Endometrium (tissue), 2 donors: ENCODE data around the gene BTBD9.

Experiments
- FAIRE-seq: peaks from 2 replicates; lab custom pipeline; 2012; peaks lifted over from hg19 to GRCh38; lab: Jason Lieb, UNC
- donor health status: control.
- donor health status: control.

The BTBD9 gene

DNA sequence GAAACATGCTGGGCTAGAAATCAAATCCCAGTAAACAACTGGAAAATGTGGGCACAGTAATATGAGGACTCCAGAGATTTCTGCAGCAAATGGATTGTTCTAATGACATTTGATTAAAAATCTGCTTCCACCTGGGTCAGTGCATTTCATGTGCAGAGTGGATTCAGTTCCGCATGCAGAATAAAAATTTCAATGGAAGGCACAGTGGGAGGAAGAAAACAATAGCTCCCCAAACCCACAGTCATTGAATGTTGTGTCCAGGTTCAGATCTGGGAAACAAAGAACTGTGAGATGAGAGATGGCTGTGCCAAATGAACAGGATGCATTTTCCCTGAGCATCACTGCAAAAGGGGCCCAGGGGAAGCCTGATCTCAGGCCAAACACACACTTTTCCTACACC lies 403.1 kb downstream of the BTBD9 start:
- no peak for FAIRE-seq

DNA sequence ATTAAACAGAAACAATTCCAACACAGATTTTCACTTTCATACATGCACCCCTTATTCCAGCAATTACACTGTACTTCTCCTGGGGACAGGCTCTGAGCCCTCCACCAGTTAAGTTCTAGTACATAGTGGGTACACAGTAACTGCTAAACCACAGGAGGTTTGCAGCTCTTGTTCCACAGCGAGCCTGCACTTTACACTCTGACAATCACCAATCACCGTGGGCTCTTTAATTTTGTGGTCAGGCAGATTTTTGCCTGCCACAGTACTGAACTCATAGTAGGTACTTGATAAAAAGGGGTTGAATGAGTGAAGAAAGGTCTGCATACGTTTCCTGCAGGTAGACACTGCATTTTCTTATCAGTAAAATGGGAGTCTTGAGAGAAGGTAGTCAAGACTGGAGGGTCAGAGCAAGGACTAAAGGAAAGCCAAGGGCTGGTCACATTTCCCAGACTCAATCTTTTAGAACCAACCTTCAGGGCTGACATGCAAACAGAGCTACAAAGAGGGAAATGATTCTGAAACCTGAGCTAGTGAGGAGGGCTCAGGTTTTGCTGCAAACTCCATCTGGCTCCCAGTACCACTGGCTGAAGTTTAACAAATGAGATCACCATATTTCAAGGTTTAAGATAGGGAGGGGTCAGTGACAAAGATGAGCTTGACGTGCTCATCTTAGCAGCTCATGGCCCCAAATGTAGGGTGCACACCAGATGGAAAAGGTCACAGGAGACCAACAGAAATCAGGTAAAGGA lies 404.6 kb downstream of the BTBD9 start:
- no peak for FAIRE-seq

DNA sequence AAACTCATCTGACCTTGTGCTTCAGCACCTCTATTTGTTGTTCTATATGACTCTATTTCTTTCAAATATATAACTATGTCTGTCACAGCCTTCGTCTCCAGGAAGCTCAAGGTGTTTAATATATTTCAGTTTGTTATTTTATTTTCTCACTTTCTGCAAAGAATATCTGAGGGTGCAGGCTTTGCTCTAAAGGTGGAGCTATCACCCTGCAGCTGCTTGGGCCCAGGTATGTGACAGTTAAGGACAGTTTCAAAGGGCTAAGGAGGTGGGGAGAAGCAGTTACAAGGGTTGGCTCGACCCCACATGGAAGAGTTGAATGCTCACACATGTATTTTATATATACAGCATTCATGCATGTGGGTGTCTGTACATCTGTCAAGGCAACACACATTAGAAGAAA lies 405.6 kb downstream of the BTBD9 start:
- FAIRE-seq = no peak

DNA sequence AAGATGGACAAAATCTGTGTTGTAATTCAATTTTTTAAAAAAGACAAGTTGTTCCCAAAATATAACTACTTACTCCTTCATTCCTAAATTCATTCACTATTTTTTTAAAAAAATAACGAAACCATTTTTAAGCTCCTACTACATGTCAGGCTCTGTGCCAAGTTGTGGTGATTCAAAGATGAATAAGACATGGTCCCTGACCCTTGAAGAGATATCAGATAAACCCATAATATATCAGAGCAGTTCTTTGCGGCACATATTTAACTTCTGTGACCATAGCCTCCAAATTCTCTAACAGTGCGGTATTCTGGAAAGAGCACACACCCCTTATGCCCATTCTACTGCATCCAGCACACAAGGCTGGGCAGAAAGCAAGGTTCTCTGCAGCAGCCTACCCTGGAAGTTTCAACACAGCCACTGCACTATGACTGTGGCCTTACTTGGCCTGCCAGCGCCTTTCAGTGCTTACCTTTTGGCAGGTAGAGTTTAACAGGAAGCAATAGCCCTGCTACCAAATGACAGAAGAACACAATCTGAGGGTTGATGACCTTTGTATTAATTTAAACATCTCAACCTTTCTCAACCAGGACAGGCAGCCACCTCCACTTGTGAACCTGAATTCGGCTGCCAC lies 406.5 kb downstream of the BTBD9 start:
- no peak for FAIRE-seq

DNA sequence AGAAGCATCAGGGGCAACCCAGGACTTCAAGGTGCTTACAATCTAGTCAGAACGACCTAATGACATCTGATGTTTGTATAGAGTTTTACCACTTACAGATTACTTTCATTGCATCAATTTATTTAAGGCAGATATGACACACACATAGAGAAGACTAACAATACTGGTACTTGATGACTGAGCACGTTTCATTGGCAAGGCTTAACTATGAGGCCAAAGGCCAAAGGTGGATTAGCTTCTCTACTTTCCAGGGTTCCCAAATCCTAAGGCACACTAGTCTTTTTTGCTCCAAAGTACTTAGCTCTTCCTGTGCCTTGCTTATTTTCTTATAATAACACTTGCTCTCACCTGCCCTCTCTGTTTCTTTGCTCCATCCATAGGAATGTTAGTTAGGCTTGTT lies 414.0 kb downstream of the BTBD9 start:
- FAIRE-seq = no peak

DNA sequence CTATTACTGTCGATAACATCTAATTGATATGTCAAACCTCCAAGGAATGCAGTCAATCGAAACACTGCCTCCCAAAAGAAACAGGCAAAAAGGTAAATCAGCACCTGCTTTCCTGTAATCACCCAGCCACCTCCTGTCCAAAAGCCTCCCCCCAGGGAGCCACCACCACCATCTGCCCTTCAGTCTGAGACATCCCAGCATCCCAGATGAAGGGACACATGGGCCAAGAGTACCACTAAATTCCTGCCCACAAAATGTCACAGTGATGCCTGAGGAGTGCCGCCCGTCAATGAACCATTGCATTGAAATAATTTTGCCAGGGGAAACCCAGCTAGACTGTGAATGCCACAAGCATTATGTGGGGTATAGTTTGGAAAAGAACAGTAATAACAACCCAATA lies 418.5 kb downstream of the BTBD9 start:
- FAIRE-seq = no peak

DNA sequence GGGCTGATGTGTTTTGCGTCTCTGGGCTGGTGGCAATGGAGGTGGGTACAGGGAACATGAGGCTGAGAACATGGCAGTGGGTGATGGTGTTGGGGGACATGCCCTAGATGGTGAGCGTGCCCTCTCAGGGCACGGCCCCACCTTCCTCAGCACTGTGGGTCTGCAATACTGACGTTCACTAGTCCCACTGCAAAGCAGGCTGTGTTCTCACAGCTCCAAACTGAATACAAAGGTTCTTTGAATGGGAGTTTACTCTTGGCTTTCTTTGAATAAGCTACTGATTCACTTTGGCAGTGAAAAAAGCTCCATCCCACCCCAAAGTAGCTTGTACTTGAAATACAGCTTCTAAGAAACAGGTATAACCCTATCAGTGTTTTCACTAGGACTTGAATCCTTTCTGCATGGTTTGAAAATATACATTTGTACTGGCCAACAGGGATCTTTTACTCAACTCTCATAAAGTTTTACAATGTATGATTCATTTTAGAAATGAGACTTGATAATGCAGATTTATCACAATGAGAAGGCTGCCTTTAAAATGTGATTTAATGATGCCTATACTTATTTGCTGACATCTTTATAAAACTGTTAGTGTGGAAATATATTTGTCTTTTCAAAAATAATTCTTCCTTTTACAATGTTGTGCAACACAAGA lies 419.5 kb downstream of the BTBD9 start:
- FAIRE-seq = no peak

DNA sequence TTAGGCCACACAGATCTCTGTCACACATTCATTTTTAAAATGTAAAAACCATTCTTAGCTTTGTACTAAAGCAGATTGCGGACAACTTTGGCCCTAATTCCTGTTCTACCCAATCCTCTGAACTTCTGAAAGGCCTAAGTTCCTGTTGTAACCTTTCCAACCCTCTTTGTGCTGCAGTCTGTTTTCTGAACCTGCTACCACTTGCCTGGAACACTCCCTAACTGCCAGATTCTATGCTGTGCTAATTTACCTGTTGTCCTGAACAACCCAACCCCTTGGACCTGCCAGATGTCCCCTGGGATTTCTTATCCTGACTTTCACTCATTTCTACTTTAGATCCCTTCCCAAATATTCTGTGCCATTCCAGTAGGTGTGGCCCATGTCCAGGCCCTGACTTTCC lies 421.5 kb downstream of the BTBD9 start:
- FAIRE-seq = no peak

DNA sequence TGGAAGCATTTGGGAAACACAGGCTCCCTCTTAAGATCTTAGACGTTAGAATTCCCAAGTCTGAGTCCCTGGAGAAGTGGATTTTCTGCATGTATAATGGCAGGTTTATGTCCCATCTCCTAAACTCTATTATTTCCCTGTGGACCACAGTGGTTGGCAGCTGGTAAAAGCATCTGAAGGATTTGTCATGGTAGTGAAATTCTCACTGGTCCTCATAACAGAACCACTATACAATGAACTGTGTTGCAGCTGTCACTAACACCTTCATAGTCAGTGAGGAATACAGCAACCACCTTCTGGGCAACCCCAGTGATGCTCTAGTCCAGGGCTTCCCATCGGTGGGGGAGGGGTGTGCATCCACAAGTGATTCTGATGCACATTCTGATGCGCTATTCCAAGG lies 423.3 kb downstream of the BTBD9 start:
- no peak for FAIRE-seq

DNA sequence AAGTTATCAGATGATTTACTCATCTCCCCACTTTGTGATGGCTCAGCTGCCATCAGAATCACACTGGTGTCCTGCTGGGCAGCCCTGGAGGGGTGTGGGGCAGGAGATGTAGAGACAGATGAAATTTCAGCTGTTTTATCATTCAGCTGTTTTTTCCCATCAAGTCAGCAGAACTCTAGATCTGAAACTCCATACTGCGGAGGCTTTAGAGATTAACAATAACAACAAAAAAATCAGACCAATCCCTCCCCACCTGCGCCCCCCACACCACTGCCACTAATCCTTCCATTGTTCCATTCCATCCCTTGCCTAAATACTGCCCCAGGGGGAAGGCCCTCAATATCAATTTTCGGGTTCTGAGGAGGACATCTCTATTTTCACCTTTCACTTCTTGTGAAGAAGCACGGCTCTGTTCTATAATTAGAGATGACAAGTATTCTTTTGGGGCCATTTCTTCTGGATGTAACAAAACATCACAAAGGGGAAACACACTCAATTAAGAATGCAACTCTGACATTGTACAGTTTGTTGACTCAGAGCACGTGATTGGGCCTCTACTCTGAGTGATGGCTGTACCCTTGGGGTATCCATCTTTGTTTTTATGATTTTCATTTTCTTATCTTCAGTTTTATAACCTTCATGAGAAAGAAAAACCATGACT lies 423.9 kb downstream of the BTBD9 start:
- no peak for FAIRE-seq

DNA sequence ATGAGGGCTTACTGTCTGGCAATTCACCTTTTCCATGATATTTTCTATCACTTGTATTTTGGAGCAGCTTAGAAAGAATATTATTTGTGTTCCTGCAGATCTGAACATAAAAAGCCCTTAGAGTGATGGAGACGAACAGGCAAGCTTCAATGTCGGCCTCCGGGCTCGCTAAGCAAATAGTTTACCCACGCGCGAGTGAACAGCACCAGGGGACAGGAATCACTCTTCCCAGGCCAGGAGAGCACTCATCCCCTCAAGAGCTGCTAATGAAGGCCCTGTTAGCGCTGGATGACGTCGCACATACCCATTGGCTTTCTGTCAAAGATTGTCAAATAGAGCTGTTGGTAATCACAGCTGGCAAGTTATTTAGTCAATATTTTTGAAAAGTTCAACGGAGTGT lies 424.5 kb downstream of the BTBD9 start:
- FAIRE-seq = no peak

DNA sequence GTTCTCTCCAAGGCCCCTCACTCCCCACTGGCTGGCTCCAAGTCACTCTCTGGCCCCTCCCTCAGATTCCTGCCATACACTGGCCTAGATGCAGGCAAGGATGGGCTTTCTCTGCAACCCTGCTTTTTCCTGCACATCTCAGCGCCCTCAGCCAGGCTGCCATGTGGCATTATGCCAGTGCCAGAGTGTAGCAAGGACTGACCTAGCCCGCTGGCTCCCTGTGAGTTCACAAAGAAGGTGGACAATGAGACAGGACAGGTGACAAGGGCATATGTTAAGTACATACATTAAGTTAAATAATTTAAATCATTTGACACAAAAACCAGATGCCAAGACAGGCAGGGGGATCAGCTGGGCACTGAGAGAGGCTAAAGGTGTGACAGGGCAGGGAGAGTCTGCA lies 425.6 kb downstream of the BTBD9 start:
- FAIRE-seq = no peak

DNA sequence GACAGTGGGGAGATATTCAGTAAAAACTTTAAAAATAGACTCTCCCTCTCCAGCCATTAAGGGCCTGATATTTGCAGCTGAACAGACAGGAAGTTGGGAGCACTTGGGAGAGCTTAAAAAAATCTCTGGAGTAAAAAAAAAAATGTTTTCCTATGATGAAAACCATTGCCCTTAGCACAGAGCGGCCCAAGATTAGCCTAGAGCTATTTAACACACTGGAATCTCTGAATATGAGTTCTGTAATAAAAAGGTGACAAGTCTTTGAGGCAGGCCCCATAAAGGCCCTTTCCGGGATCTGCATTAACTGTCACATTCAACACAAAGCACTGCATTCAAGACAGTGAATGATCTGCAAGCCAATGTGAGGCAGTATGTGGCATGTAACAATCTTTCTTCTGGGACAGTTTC lies 426.5 kb downstream of the BTBD9 start:
- FAIRE-seq = no peak

DNA sequence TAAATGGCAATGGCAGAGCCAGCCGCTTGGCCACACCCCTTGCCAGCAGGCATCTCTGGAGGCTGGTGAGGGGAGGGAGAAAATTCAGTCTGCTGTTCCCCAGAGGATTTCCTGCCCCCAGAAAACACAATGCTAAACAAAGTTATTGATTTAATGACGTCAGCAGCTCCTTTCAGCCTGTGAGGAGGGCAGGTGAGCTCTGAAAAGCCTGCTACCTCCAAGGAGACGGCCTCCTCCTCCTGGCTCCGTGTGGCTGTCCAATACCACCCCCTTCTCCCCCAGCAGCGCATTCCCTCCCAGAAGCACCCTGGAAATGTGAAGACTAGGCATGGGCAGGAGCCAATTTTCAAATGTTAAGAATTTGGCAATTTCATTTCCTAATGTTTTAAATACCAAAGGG lies 427.1 kb downstream of the BTBD9 start:
- FAIRE-seq = no peak

DNA sequence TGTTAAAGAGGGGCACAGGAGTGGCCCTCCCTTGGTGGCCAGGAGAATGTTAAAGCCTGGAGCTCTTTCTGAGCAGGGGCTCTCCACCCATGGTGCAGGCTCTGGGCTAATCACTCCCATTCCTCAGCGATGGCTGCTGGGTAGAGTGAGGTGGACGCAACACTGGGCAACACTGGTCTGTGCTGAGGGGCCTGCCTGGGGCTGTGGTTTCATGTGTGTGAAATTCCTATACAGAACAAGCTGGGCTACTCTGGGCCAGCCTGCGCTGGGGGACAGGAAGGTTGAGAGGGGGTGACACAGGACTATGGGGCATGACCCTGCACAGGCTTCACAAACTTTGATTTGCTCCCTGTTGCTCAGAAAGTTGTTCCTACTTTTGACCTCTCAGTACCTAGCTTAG lies 427.6 kb downstream of the BTBD9 start:
- FAIRE-seq = no peak

DNA sequence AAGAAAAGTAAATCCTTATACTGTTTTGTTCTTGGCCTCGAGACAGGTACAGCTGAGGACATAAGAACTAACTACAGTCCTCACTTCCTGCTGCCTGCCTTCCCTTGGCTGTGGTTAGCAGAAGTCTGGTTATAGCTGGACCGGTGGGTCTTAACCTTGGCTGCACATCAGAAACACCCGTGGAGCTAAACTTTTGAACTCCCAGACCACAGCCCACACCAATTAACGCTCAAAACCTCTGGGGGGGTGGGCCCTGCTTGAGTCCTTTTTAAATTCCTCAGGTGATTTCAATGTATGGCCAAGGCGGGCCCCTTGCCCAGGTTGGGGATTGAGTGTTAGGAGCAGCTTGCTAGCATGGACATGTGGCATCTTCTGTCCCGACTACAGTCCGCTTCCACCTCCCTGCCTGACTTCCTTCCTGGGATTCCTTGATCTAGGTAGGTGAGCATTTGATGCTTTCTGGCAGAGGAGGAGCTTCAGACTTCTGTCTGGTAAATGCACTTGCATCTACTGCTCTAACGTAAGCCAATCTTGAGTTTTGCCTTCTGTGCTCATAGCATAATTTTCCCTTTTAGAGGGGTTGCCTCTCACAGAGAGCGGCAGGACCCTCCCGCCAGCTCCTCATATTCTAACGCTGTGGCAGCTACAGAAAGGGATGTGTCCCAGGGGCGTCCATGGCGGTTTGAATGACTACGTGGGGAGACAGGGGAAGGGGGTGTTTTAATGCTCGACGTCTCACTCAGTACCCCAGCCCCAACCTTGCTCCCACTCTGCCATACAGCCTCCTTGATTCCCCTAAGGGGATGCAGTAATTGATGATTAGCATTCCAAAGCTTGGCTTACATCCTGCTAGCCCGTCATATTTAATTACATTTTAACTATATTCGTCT lies 430.1 kb downstream of the BTBD9 start:
- no peak for FAIRE-seq

DNA sequence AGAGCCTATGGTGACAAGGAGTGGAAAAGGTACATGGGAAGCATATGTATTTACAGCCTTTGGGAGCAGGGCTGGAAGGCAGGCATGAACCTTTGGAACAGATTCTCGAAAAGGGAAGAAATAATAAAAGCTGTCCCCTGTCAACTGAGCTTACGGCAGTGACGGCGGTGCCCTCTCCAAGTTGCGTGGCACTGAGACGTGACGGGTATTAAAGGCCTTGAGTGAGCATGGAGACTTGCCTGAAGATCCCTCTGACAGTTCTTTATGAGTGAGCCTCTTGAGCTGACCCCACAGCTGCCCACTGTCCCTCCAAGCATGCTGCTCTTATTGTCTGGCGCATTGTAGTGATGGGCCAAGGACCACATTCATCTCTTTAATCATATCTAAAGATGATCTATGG lies 431.7 kb downstream of the BTBD9 start:
- FAIRE-seq = no peak

DNA sequence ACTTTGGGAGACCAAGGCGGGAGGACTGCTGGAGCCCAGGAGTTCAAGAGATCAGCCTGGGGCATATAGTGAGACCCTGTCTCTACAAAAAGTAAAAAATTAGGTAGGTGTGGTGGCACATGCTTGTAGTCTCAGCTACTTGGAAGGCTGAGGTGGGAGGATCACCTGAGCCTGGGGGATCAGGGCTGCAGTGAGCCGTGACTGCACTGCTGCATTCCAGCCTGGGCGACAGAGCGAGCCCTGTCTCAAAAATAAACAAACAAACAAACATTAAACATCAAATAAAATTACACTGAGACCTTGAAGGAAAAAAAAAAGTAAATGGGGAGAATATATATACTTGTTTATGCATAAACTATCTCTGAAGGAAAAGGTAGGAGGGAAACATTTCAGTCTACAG lies 432.4 kb downstream of the BTBD9 start:
- no peak for FAIRE-seq

DNA sequence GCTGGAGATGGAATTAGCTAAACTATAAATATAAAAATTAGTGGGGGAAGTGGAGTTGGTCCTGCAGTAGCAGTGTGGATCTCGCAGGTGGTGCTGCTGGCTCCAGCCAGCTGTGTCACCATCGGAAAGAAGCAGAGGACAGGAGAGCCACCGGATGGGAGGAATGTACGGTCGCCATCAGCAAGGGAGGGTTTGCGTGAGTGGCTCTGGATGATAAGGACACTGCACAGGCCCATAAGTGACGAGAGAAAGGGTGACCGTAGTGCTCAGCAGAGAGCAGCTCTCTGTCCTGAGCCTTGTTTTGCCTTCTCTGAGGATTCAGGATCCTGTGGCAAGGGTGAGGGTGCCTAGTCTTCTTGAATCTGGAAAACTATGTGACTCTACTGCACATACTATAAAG lies 441.5 kb downstream of the BTBD9 start:
- no peak for FAIRE-seq

DNA sequence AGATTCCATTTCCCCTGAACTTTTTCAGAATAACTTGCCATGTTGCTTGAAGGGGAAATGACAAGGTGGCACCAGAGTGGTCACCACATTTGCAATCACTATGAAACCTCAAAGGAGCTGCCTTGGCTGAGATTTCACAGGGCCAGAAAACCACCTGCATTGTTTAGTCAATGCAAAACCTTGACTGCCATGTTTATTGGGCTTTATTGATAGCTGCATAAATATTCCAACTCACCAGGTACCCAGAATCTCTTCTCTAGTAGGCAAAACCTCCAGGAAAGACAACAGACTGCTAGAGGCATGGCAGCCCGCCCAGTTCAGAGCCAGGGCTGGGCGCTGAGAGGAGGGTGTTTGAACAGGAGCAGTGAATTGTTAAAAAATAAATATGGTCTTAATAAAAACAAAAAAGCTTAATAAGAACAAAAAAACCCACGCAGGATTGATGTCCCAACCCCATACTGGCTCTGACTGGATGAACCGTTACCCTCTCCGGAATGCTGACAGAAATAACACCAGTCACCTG lies 444.6 kb downstream of the BTBD9 start:
- FAIRE-seq = no peak

DNA sequence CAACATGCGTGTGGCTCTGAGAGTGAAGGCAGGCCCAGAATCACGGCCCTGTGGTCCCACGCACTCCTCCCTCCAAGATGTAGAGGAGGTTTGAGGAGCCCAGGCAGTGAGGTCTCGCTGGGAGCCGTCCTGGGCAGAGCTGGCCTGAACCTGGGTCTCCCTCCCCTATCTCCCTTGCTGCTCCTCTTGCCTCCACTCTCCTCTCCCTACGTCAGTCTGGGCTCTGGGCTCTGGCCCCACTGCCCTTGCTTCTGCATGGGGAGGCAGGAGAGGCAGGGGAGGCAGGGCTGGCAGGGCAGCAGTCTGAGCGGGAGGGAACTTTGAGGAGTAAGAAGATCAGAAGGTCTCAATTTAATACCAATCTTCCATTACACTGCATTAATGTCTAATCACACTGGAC lies 445.1 kb downstream of the BTBD9 start:
- FAIRE-seq = no peak

DNA sequence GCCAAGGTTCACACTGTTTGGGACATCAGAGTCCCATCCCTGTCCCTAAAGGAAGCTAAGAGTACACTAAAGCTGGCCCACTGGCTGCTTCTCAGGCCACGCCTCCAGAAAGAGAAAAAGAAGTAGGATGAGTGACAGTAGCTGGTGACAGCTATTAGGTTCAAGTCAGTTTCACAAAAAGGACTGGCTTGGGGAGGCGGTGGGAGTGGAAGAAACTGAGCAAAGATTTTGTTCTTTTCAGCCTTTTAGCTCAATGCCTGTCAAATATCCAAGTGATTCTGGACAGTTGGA lies 445.5 kb downstream of the BTBD9 start:
- no peak for FAIRE-seq
